ENCODE results near the gene IL25.
"Not testable (repeated sequence)": the region's sequence is repeated elsewhere in the genome, so short reads cannot be mapped to it uniquely, and the experiment has no call there.

The IL25 gene

DNA sequence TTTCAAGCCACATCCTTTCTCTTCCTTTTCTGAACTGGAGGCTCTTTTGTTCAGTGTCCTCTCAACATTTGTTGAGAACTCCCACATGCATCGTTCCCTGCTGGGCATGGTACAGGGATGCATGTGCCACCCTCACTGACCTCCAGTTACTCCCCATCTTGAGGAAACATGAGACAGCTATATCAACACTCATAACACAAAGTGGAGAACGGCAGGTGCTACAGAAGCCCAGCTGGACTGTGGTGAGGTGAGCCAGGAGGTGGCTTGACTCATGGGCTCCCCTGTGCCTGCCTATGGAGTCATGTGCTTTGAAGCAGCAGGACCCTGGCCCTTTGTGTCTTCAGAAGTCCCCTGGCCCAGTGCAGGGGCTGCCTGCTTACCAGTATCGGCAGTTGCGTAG lies 25.7 kb downstream of the IL25 start:
- H3K4me3 ChIP-seq (ENCODE audit: low read depth, low read length), result no peak overlapping the region
- DNase-seq (ENCODE audit: low read depth, low spot score), result no peak
- in situ Hi-C loops (cut with HindIII; ENCODE audit: low sequenced_read_pairs), result no loop called here
- TF ChIP-seq, protein P1, sequence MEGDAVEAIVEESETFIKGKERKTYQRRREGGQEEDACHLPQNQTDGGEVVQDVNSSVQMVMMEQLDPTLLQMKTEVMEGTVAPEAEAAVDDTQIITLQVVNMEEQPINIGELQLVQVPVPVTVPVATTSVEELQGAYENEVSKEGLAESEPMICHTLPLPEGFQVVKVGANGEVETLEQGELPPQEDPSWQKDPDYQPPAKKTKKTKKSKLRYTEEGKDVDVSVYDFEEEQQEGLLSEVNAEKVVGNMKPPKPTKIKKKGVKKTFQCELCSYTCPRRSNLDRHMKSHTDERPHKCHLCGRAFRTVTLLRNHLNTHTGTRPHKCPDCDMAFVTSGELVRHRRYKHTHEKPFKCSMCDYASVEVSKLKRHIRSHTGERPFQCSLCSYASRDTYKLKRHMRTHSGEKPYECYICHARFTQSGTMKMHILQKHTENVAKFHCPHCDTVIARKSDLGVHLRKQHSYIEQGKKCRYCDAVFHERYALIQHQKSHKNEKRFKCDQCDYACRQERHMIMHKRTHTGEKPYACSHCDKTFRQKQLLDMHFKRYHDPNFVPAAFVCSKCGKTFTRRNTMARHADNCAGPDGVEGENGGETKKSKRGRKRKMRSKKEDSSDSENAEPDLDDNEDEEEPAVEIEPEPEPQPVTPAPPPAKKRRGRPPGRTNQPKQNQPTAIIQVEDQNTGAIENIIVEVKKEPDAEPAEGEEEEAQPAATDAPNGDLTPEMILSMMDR (IDR thresholded peaks at IDR 0.05; ENCODE audit: low read depth, low read length), result no peak

DNA sequence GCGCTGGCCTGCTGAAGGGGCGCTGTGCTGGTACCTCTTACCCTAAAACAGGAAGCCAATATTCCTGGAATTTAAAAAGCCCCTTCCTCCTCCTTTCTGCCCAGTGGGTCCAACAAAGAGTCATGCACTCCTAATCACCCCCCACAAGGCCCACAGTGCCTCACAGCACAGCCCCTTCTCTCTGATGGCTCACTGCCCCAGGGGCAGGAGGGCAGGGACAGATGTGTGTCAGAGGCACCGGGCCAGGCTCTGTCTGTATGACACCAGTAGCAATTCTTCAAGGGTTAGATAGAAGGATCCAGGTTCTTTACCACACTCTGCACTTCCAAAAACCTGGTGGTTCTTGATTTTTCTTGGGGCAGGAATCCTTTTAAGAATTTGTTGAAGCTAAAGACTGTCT lies 26.5 kb downstream of the IL25 start:
- no peak overlapping the region for H3K4me3 ChIP-seq (ENCODE audit: low read depth, low read length)
- DNase-seq (ENCODE audit: low read depth, low spot score), result no peak
- TF ChIP-seq, protein P1 (IDR thresholded peaks at IDR 0.05; ENCODE audit: low read depth, low read length), result no peak
- in situ Hi-C loops (cut with HindIII; ENCODE audit: low sequenced_read_pairs), result no loop called here

DNA sequence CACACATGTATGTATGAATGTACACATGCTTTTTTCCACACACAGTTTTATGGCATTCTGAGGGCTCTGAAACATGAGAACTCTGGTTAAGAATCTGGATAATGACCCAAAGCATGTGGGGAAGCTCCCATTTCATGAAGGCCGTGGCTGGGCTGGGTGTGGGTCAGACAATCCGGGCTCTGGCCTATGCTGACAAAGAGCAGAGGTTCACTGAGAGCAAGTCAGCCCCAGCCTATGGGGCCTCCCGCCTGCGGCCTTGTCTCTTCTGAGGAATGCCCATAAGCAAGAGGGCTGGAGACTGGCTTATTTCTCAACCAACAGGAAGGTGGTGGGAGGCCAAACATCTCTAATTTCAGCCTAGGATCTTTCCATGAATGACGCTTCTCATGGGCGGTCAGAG lies 27.0 kb downstream of the IL25 start:
- no peak for DNase-seq (ENCODE audit: low read depth, low spot score)
- no peak overlapping the region for H3K4me3 ChIP-seq (ENCODE audit: low read depth, low read length)
- TF ChIP-seq, protein P1 (IDR thresholded peaks at IDR 0.05; ENCODE audit: low read depth, low read length), result no peak
- in situ Hi-C loops (cut with HindIII; ENCODE audit: low sequenced_read_pairs), result no loop called here

DNA sequence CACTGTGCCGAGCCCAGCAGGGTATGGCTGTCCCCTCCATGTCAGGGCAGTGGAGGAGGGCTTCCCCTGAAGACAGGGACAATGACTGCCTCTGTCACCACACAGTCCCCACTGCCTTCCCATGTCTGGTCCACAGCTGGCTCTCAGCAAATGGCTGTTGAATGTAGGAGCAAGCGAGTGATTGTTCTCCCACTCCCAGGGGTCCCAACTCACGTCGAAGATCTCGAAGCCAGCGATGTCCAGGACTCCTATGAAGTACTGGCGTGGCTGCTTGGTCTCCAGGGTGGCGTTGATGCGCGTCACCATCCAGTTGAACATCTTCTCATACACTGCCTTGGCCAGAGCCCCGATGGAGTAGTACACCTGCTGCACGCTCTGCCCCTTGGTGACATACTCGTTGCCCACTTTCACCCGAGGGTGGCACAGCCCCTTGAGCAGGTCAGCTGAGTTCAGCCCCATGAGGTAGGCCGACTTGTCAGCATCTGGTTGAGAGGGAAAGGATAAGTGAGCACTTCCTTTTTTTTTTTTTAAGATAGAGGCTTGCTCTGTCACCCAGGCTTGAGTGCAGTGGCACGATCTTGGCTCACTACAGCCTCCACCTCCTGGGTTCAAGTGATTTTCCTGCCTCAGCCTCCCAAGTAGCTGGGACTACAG lies 28.0 kb downstream of the IL25 start:
- DNase-seq (ENCODE audit: low read depth, low spot score); H3K4me3 ChIP-seq (ENCODE audit: low read depth, low read length); in situ Hi-C loops (cut with HindIII; ENCODE audit: low sequenced_read_pairs): not testable (repeated sequence)

GRCh38 chr14:23401291-23401690 lies 28.7 kb downstream of the IL25 start:
- no peak overlapping the region for H3K4me3 ChIP-seq (ENCODE audit: low read depth, low read length)
- in situ Hi-C loops (cut with HindIII; ENCODE audit: low sequenced_read_pairs), result no loop called here
- no peak for DNase-seq (ENCODE audit: low read depth, low spot score)
- TF ChIP-seq, protein P1 (IDR thresholded peaks at IDR 0.05; ENCODE audit: low read depth, low read length), result no peak

GRCh38 chr14:23402296-23403138 lies 29.9 kb downstream of the IL25 start:
- TF ChIP-seq, protein P1 (IDR thresholded peaks at IDR 0.05; ENCODE audit: low read depth, low read length), result no peak
- DNase-seq (ENCODE audit: low read depth, low spot score), result no peak
- no peak overlapping the region for H3K4me3 ChIP-seq (ENCODE audit: low read depth, low read length)
- in situ Hi-C loops (cut with HindIII; ENCODE audit: low sequenced_read_pairs), result no loop called here

DNA sequence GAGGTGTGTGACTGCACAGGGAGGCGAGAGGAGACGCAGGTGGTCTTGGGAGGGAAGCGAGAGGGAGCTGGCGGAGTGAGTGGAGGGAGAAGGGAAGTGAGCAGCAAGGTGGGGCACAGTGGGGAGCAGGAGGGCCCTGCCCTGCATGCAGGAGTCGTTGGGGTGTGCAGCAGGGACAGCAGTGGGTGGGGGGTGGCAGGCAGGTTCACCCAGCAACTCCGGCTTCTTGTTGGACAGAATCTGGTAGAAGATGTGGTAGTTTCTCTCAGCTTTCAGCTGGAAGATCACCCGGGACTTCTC lies 30.5 kb downstream of the IL25 start:
- TF ChIP-seq, protein P1 (IDR thresholded peaks at IDR 0.05; ENCODE audit: low read depth, low read length), result no peak
- in situ Hi-C loops (cut with HindIII; ENCODE audit: low sequenced_read_pairs), result no loop called here

More for the DNA sequence above, 30.5 kb downstream of the IL25 start:
- H3K4me3 ChIP-seq (ENCODE audit: low read depth, low read length), result no peak overlapping the region
- no peak for DNase-seq (ENCODE audit: low read depth, low spot score)

Measured in astrocyte of the spinal cord (primary cell).